Upper lobe of left lung (tissue), 4 donors: ENCODE measurements around the gene CRTAC1.

Experiments
- CTCF ChIP-seq, 6 experiments: fragments of 450-650 bp in 4 of 6; fragments of 200-600 bp in 2 of 6; sonication (generic) in 2 of 6; IDR thresholded peaks; one replicate each; pipeline ENCODE4 v1.5.1; 2016 to 2019; ENCODE audit warnings: antibody characterized with exemption in 6 of 6
- EP300 ChIP-seq, 4 donors: sonication (generic); formaldehyde crosslinking; IDR thresholded peaks; one replicate each; pipeline ENCODE4 v1.5.1; 2017; ENCODE audit warnings: antibody characterized with exemption in 4 of 4, control low read depth in 2 of 4

- TF ChIP-seq EP300 (IDR thresholded peaks at IDR 0.05) (no peak), CTCF (IDR thresholded peaks at IDR 0.05) (no peak)
Measured at GRCh38 chr10:97895915-97896314, 134.5 kb downstream of the CRTAC1 start.
